H9 (cell line): Measurements from ENCODE around the gene GLIPR1L1. TPM values are rescaled to one million over a fixed set of nuclear protein-coding genes. Genes with fewer than 3 reads are reported as not detected.

ENCODE experiments used
- DNase-seq: peaks from one replicate; pipeline ENCODE4 v3.0.0-alpha.2; 2017
- H2AFZ ChIP-seq: one replicate; pipeline ENCODE4 v1.6.1; 2013; ENCODE audit warnings: mild to moderate bottlenecking, low read length, control low read depth, moderate library complexity
- H2AK5ac ChIP-seq: 2 replicates; pipeline ENCODE4 v1.6.1; 2013; ENCODE audit warnings: low read length, control low read depth, mixed read lengths; ENCODE audit not compliant: insufficient read length
- H2BK120ac ChIP-seq: one replicate; pipeline ENCODE4 v1.6.1; 2013; ENCODE audit warnings: low read depth, mild to moderate bottlenecking, low read length, control low read depth, inconsistent platforms; ENCODE audit not compliant: poor library complexity, severe bottlenecking
- H2BK12ac ChIP-seq: 2 replicates; pipeline ENCODE4 v1.6.1; 2013; ENCODE audit warnings: low read length, control low read depth, mixed read lengths, low read depth; ENCODE audit not compliant: insufficient read length
- H2BK15ac ChIP-seq: 2 replicates; pipeline ENCODE4 v1.6.1; 2013; ENCODE audit warnings: low read depth, low read length, control low read depth
- H2BK20ac ChIP-seq: one replicate; pipeline ENCODE4 v1.6.1; 2013; ENCODE audit warnings: low read depth, mild to moderate bottlenecking, low read length, control low read depth, inconsistent platforms; ENCODE audit not compliant: poor library complexity, severe bottlenecking
- H2BK5ac ChIP-seq: 2 replicates; pipeline ENCODE4 v1.6.1; 2013; ENCODE audit warnings: low read length, control low read depth, mixed read lengths; ENCODE audit not compliant: insufficient read length
- H3K14ac ChIP-seq: 2 replicates; pipeline ENCODE4 v1.6.1; 2013; ENCODE audit warnings: low read length, control low read depth; ENCODE audit not compliant: insufficient read depth
- H3K18ac ChIP-seq: 2 replicates; pipeline ENCODE4 v1.6.1; 2013; ENCODE audit warnings: low read depth, mild to moderate bottlenecking, mixed read lengths, low read length, control low read depth; ENCODE audit not compliant: insufficient read length
- H3K23ac ChIP-seq: 2 replicates; pipeline ENCODE4 v1.6.1; 2013; ENCODE audit warnings: low read length, control low read depth, mixed read lengths, low read depth; ENCODE audit not compliant: insufficient read length
- H3K23me2 ChIP-seq: 2 replicates; pipeline ENCODE4 v1.6.1; 2013; ENCODE audit warnings: low read depth, mild to moderate bottlenecking, mixed read lengths, low read length, control low read depth; ENCODE audit not compliant: insufficient read length, poor library complexity, severe bottlenecking
- H3K27ac ChIP-seq: 2 replicates; pipeline ENCODE4 v1.5.1; 2013; ENCODE audit warnings: low read length, control low read depth, mixed read lengths, low read depth; ENCODE audit not compliant: insufficient read length
- H3K27me3 ChIP-seq: 2 replicates; pipeline ENCODE4 v1.6.1; 2013; ENCODE audit warnings: low read length, control low read depth, inconsistent platforms; ENCODE audit not compliant: insufficient read depth
- H3K4ac ChIP-seq: 2 replicates; pipeline ENCODE4 v1.6.1; 2013; ENCODE audit warnings: low read depth, mild to moderate bottlenecking, control low read depth, inconsistent platforms, low read length, moderate library complexity
- H3K4me1 ChIP-seq: 2 replicates; pipeline ENCODE4 v1.6.1; 2013; ENCODE audit warnings: low read length, control low read depth, inconsistent platforms; ENCODE audit not compliant: insufficient read depth
- H3K4me2 ChIP-seq: 2 replicates; pipeline ENCODE4 v1.6.1; 2013; ENCODE audit warnings: low read length, control low read depth, mixed read lengths; ENCODE audit not compliant: insufficient read length, insufficient read depth
- H3K56ac ChIP-seq: 2 replicates; pipeline ENCODE4 v1.6.1; 2013; ENCODE audit warnings: low read depth, mild to moderate bottlenecking, mixed read lengths, low read length, control low read depth; ENCODE audit not compliant: insufficient read length
- H3K79me1 ChIP-seq: 2 replicates; pipeline ENCODE4 v1.6.1; 2013; ENCODE audit warnings: low read depth, mild to moderate bottlenecking, moderate library complexity, low read length, control low read depth, inconsistent platforms; ENCODE audit not compliant: insufficient read depth, poor library complexity, severe bottlenecking
- H3K79me2 ChIP-seq: 2 replicates; pipeline ENCODE4 v1.6.1; 2013; ENCODE audit warnings: low read length, control low read depth, inconsistent platforms; ENCODE audit not compliant: insufficient read depth
- H3K9ac ChIP-seq: 2 replicates; pipeline ENCODE4 v1.6.1; 2013; ENCODE audit warnings: low read length, control low read depth, mixed read lengths; ENCODE audit not compliant: insufficient read length; ENCODE audit errors: extremely low read depth
- H3K9me3 ChIP-seq: one replicate; pipeline ENCODE4 v1.6.1; 2013; ENCODE audit warnings: low read depth, low read length, inconsistent platforms; ENCODE audit not compliant: control insufficient read depth
- H3T11ph ChIP-seq: one replicate; pipeline ENCODE4 v1.6.1; 2013; ENCODE audit warnings: mild to moderate bottlenecking, low read length, control low read depth, inconsistent platforms
- H4K20me1 ChIP-seq: one replicate; pipeline ENCODE4 v1.6.1; 2013; ENCODE audit not compliant: control insufficient read depth, insufficient read length, insufficient read depth
- H4K5ac ChIP-seq: 2 replicates; pipeline ENCODE4 v1.6.1; 2013; ENCODE audit warnings: low read depth, mild to moderate bottlenecking, mixed read lengths, low read length, control low read depth; ENCODE audit not compliant: insufficient read length
- H4K8ac ChIP-seq: replicated peaks from 2 replicates; pipeline ENCODE4 v1.6.1; 2013; ENCODE audit warnings: low read length, control low read depth, mixed read lengths, low read depth; ENCODE audit not compliant: insufficient read length
- H4K91ac ChIP-seq: 2 replicates; pipeline ENCODE4 v1.6.1; 2013; ENCODE audit warnings: low read depth, mild to moderate bottlenecking, moderate library complexity, mixed read lengths, low read length, control low read depth; ENCODE audit not compliant: insufficient read length
- H3K27ac Mint-ChIP-seq, 3 experiments: 2 replicates in 2 of 3; 3 replicates in 1 of 3; pipeline ENCODE4 v1.8.0; 2020 to 2021; ENCODE audit warnings: mixed read lengths in 3 of 3, mild to moderate bottlenecking in 1 of 3, moderate library complexity in 1 of 3
- H3K27me3 Mint-ChIP-seq: 2 replicates; pipeline ENCODE4 v1.8.0; 2021; ENCODE audit warnings: low read depth, mild to moderate bottlenecking, moderate library complexity, mixed read lengths
- H3K36me3 Mint-ChIP-seq, 3 experiments: 2 replicates in 2 of 3; 3 replicates in 1 of 3; pipeline ENCODE4 v1.8.0; 2020 to 2021; ENCODE audit warnings: low read depth in 3 of 3, mixed read lengths in 3 of 3; ENCODE audit not compliant: insufficient read depth in 1 of 3
- H3K4me1 Mint-ChIP-seq, 2 experiments: 2 replicates each; pipeline ENCODE4 v1.8.0; 2020; ENCODE audit warnings: mixed read lengths in 2 of 2
- H3K4me3 Mint-ChIP-seq, 2 experiments: 2 replicates in 1 of 2; 3 replicates in 1 of 2; pipeline ENCODE4 v1.8.0; 2020 to 2021; ENCODE audit warnings: mild to moderate bottlenecking in 2 of 2, mixed read lengths in 2 of 2, moderate library complexity in 1 of 2
- H3K9me3 Mint-ChIP-seq, 2 experiments: 2 replicates in 1 of 2; 3 replicates in 1 of 2; pipeline ENCODE4 v1.8.0; 2020; ENCODE audit warnings: mild to moderate bottlenecking in 2 of 2, mixed read lengths in 2 of 2, moderate library complexity in 1 of 2
- CTCF ChIP-seq: fragments of 200-600 bp; sonication (generic); conservative IDR thresholded peaks from 3 replicates; pipeline ENCODE4 v1.8.0; 2021; ENCODE audit warnings: antibody characterized with exemption, mild to moderate bottlenecking
- WGBS: extraction: QIAGEN DNeasy Blood & Tissue Kit; methylation state at CpG from one replicate; pipeline ENCODE4 v1.1.7; 2013; ENCODE audit warnings: missing lambda C conversion rate, low lambda C conversion rate, mixed read lengths; ENCODE audit not compliant: insufficient read length; ENCODE audit errors: extremely low coverage; 5-methylcytosine and 5-hydroxymethylcytosine counted together
- total RNA-seq: library from RNA; stranded (reverse); gene quantifications from 2 replicates; pipeline ENCODE4 v1.2.1, GENCODE V29; 2021

Gene GLIPR1L1
- total RNA-seq, 1 experiment from 2014 or later = 1.9 TPM

GRCh38 chr12:75327642-75328041, 6.8 kb upstream of the GLIPR1L1 start:
- Mint-ChIP-seq H3K4me3 (no peak overlapping the region), H3K36me3 (no peaks in the 10 kb centered on the region), H3K27ac (no peak overlapping the region), H3K27me3 (no peaks in the 10 kb centered on the region), H3K4me1 (peaks cover 8 to 11% of the 10 kb centered on the region in 2 experiments; a peak in 3 of 4 replicates), H3K9me3 (no peaks in the 10 kb centered on the region)
- H4K8ac ChIP-seq = no peak overlapping the region
- H2BK20ac ChIP-seq = no peak overlapping the region
- H3K23ac ChIP-seq = no peak overlapping the region
- H4K20me1 ChIP-seq = no peaks in the 10 kb centered on the region
- H3T11ph ChIP-seq = no peak overlapping the region
- no peak overlapping the region for H2BK120ac ChIP-seq
- no peak overlapping the region for H2BK15ac ChIP-seq
- H3K18ac ChIP-seq = no peak overlapping the region
- H3K4me1 ChIP-seq = peaks cover 4% of the 10 kb centered on the region; the same call in 1 of the 2 replicates
- no peak overlapping the region for H2AK5ac ChIP-seq
- H4K91ac ChIP-seq = no peak overlapping the region
- no peak overlapping the region for H4K5ac ChIP-seq
- H3K14ac ChIP-seq = no peak overlapping the region
- no peaks in the 10 kb centered on the region for H3K9me3 ChIP-seq
- H3K27ac ChIP-seq = no peak overlapping the region
- H3K79me1 ChIP-seq = no peaks in the 10 kb centered on the region
- no peak overlapping the region for H3K56ac ChIP-seq
- H2AFZ ChIP-seq = no peak overlapping the region
- no peak overlapping the region for H3K4ac ChIP-seq
- no peaks in the 10 kb centered on the region for H3K79me2 ChIP-seq
- H2BK12ac ChIP-seq = no peak overlapping the region
- no peak overlapping the region for H2BK5ac ChIP-seq
- no peak overlapping the region for H3K4me2 ChIP-seq
- no CpG with 5 or more reads among the region's 1 CpG for WGBS
- no peak for TF ChIP-seq CTCF
- H3K9ac ChIP-seq = no peak overlapping the region
- no peak for DNase-seq
- H3K27me3 ChIP-seq = no peaks in the 10 kb centered on the region
- peaks cover 8% of the 10 kb centered on the region for H3K23me2 ChIP-seq
